Endothelial cell of umbilical vein (primary cell): Measurements from ENCODE around the gene RPL10A. TPM values are rescaled to one million over a fixed set of nuclear protein-coding genes. Genes with fewer than 3 reads are reported as not detected.

ENCODE experiments used
- BruUV-seq: library from RNA; stranded (reverse); fragments of 400-500 nt; replicated peaks from 2 replicates; lab custom pipeline; 2021; lab: Mats Ljungman, UMichigan
- CTCF ChIA-PET: fragments of 300-600, 350-600 bp; sonication (Branson Sonifier 250); formaldehyde crosslinking; loops from one replicate; lab custom pipeline; 2021; ENCODE audit warnings: antibody characterized with exemption, inconsistent platforms; lab: Charles Lee
- POLR2A ChIA-PET: fragments of 300-600, 350-600 bp; sonication (Branson Sonifier 250); formaldehyde crosslinking; loops from one replicate; lab custom pipeline; 2021; ENCODE audit warnings: antibody characterized with exemption, inconsistent platforms; lab: Charles Lee
- DNase-seq: peaks from one replicate; pipeline ENCODE4 v3.0.0-alpha.2; 2011; ENCODE audit warnings: low read depth, low spot score
- FAIRE-seq: peaks from 2 replicates; lab custom pipeline; 2011; peaks lifted over from hg19 to GRCh38; lab: Jason Lieb, UNC
- H2AFZ ChIP-seq: 2 replicates; pipeline ENCODE4 v1.6.0; 2012; ENCODE audit warnings: low read depth, low read length, control low read depth, inconsistent platforms
- H3K27ac ChIP-seq: 2 replicates; pipeline ENCODE4 v1.5.1; 2011; ENCODE audit warnings: low read depth, mild to moderate bottlenecking, control low read depth, low read length, moderate library complexity; ENCODE audit not compliant: insufficient read depth
- H3K27me3 ChIP-seq, 2 experiments: 2 replicates each; pipeline versions ENCODE4 v1.6.0 to v1.6.1; 2011; ENCODE audit warnings: low read length in 2 of 2, mixed read lengths in 1 of 2; ENCODE audit not compliant: control insufficient read depth in 2 of 2, insufficient read depth in 2 of 2
- H3K36me3 ChIP-seq, 2 experiments: 2 replicates in 1 of 2; 3 replicates in 1 of 2; pipeline ENCODE4 v1.5.1; 2011; ENCODE audit warnings: low read length in 2 of 2, mild to moderate bottlenecking in 1 of 2, moderate library complexity in 1 of 2; ENCODE audit not compliant: control insufficient read depth in 2 of 2, insufficient read depth in 2 of 2; ENCODE audit errors: extremely low read depth in 1 of 2
- H3K4me1 ChIP-seq: 3 replicates; pipeline ENCODE4 v1.5.1; 2011; ENCODE audit warnings: mild to moderate bottlenecking, low read length; ENCODE audit not compliant: control insufficient read depth, insufficient read depth; ENCODE audit errors: extremely low read depth
- H3K4me2 ChIP-seq: 2 replicates; pipeline ENCODE4 v1.6.1; 2011; ENCODE audit warnings: low read length, control low read depth, mixed read lengths; ENCODE audit not compliant: insufficient read depth
- H3K4me3 ChIP-seq, 3 experiments: fragments of 200-600 bp in 1 of 3; sonication (generic), shearing (Covaris generic) in 1 of 3; replicated peaks in 1 of 3; 2 replicates each; pipeline ENCODE4 v1.5.1; 2011 to 2016; ENCODE audit warnings: control low read depth in 3 of 3, low read length in 3 of 3, mild to moderate bottlenecking in 2 of 3, inconsistent platforms in 1 of 3, low read depth in 1 of 3, moderate library complexity in 1 of 3; ENCODE audit not compliant: insufficient read depth in 1 of 3
- H3K79me2 ChIP-seq: 2 replicates; pipeline ENCODE4 v1.6.0; 2012; ENCODE audit warnings: low read length, inconsistent platforms; ENCODE audit not compliant: control insufficient read depth, insufficient read depth
- H3K9ac ChIP-seq: replicated peaks from 2 replicates; pipeline ENCODE3; 2011; ENCODE audit warnings: low read length, control low read depth; ENCODE audit not compliant: insufficient read depth; ENCODE audit errors: extremely low read depth
- H3K9me1 ChIP-seq: replicated peaks from 3 replicates; pipeline ENCODE4 v1.6.0; 2011; ENCODE audit warnings: mild to moderate bottlenecking, low read length; ENCODE audit not compliant: control insufficient read depth, insufficient read depth; ENCODE audit errors: extremely low read depth
- H3K9me3 ChIP-seq: replicated peaks from 2 replicates; pipeline ENCODE4 v1.5.1; 2012; ENCODE audit warnings: low read length, inconsistent platforms; ENCODE audit not compliant: control insufficient read depth, insufficient read depth
- H4K20me1 ChIP-seq: replicated peaks from 2 replicates; pipeline ENCODE3; 2011; ENCODE audit warnings: mild to moderate bottlenecking, low read length; ENCODE audit not compliant: control insufficient read depth, insufficient read depth; ENCODE audit errors: extremely low read depth
- CTCF ChIP-seq, 2 donors: IDR thresholded peaks; 1 replicate in 1 of 2; 2 replicates in 1 of 2; pipeline ENCODE4 v1.5.1; 2011; ENCODE audit warnings: low read length in 2 of 2, mild to moderate bottlenecking in 2 of 2, moderate library complexity in 2 of 2, control low read depth in 1 of 2, inconsistent platforms in 1 of 2, low read depth in 1 of 2; ENCODE audit not compliant: insufficient read depth in 1 of 2; ENCODE audit errors: extremely low read depth in 1 of 2
- EZH2 ChIP-seq: IDR thresholded peaks from 2 replicates; pipeline ENCODE4 v1.6.1; 2012; ENCODE audit warnings: borderline replicate concordance, low read depth, mild to moderate bottlenecking, moderate library complexity, low read length, inconsistent platforms; ENCODE audit not compliant: severe bottlenecking
- FOS ChIP-seq: IDR thresholded peaks from 2 replicates; pipeline ENCODE4 v1.6.1; 2011; ENCODE audit warnings: mild to moderate bottlenecking, low read length, moderate library complexity, borderline replicate concordance; ENCODE audit not compliant: insufficient read depth
- GATA2 ChIP-seq: IDR thresholded peaks from 2 replicates; pipeline ENCODE4 v1.7.0; 2011; ENCODE audit warnings: low read depth, mild to moderate bottlenecking, moderate library complexity, mixed read lengths, low read length; ENCODE audit not compliant: insufficient read length, insufficient read depth
- JUN ChIP-seq: IDR thresholded peaks from 2 replicates; pipeline ENCODE4 v1.6.1; 2011; ENCODE audit warnings: borderline replicate concordance, low read depth; ENCODE audit not compliant: insufficient read length, insufficient read depth
- MYC ChIP-seq: IDR thresholded peaks from one replicate; pipeline ENCODE4 v1.6.1; 2011; ENCODE audit warnings: mild to moderate bottlenecking, low read depth, low read length
- POLR2A ChIP-seq: IDR thresholded peaks from 2 replicates; pipeline ENCODE4 v1.6.1; 2012; ENCODE audit warnings: low read depth, mild to moderate bottlenecking, control low read depth, low read length
- POLR2AphosphoS5 ChIP-seq: IDR thresholded peaks from 2 replicates; pipeline ENCODE4 v1.6.1; 2012; ENCODE audit warnings: low read depth, mild to moderate bottlenecking, control low read depth, low read length, moderate library complexity; ENCODE audit not compliant: insufficient read depth
- dilution Hi-C: fragments of 300-500 bp; cut with MboI; formaldehyde crosslinking; loops from one replicate; pipeline ENCODE4 v1.15.0; 2019; ENCODE audit warnings: low sequenced_read_pairs; ENCODE audit not compliant: extremely low pct_ligation_motif_present
- intact Hi-C: fragments of 100-400 bp; cut with micrococcal nuclease; formaldehyde crosslinking; loops from one replicate; pipeline ENCODE4 v1.10.0; 2022
- polyA plus RNA-seq, 4 experiments: library from polyadenylated mRNA; depleted of rRNA in 3 of 4; stranded (reverse) in 3 of 4; unstranded in 1 of 4; fragments of >200 nt; gene quantifications; 2 replicates each; pipeline versions ENCODE4 v1.2.1 to v1.2.3, GENCODE V29; 2011 to 2012; ENCODE audit warnings: missing spikeins in 1 of 4
- total RNA-seq: library from RNA; stranded (reverse); gene quantifications from 2 replicates; pipeline ENCODE4 v1.2.3, GENCODE V29; 2021
- TF ChIP-seq, protein P1 (sequence below): IDR thresholded peaks from 2 replicates; pipeline ENCODE4 v1.6.1; 2011; ENCODE audit not compliant: insufficient read depth, insufficient read length

Gene RPL10A
- total and polyA plus RNA-seq, 2 donors (not counting 3 experiments of a cell fraction or from before 2014, with no cell fraction given): 1,339 to 1,956 TPM

GRCh38 chr6:35443341-35444030 is 24.7 kb upstream of the RPL10A start:
- Histone ChIP-seq H3K79me2 (no peaks in the 10 kb centered on the region), H3K4me2 (no peak overlapping the region), H3K27ac (no peak overlapping the region), H3K9ac (no peak overlapping the region), H3K27me3 (no peaks in the 10 kb centered on the region), H3K9me1 (no peaks in the 10 kb centered on the region), H2AFZ (no peak overlapping the region), H3K4me3 (no peak overlapping the region), H4K20me1 (no peaks in the 10 kb centered on the region), H3K4me1 (no peaks in the 10 kb centered on the region), H3K36me3 (no peaks in the 10 kb centered on the region), H3K9me3 (no peaks in the 10 kb centered on the region)
- ChIA-PET CTCF (interaction anchor here (0.9 to 9.3 kb wide), 2 partner anchors 11 to 21 kb away, joined by 4 to 228 read pairs; no protein-coding TSS in a partner anchor), POLR2A (no interaction called here)
- BruUV-seq: no TSS peak
- dilution Hi-C loops: no loop called here
- intact Hi-C loops: no loop called here
- no peak for TF ChIP-seq MYC
- TF ChIP-seq CTCF (IDR thresholded peaks at IDR 0.05; ENCODE audit: extremely low read depth in 1 of 2, insufficient read depth in 1 of 2, low read depth in 1 of 2, low read length in 2 of 2): no peak
- TF ChIP-seq POLR2AphosphoS5: no peak
- TF ChIP-seq, protein P1, sequence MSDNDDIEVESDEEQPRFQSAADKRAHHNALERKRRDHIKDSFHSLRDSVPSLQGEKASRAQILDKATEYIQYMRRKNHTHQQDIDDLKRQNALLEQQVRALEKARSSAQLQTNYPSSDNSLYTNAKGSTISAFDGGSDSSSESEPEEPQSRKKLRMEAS: no peak
- TF ChIP-seq FOS: no peak
- no peak for TF ChIP-seq EZH2
- TF ChIP-seq JUN: no peak
- no peak for TF ChIP-seq POLR2A
- no peak for TF ChIP-seq GATA2
- no peak for DNase-seq
- no peak for FAIRE-seq
